Right ventricle myocardium inferior (tissue), 1 donor: Measurements from ENCODE around the gene AUH. TPM values are rescaled to one million over a fixed set of nuclear protein-coding genes. Genes with fewer than 3 reads are reported as not detected.
A peak's percentile ranks its signal among the peaks of the same experiment; 100 is the strongest.
"Not testable (repeated sequence)": the region's sequence is repeated elsewhere in the genome, so short reads cannot be mapped to it uniquely, and the experiment has no call there.

Source experiments
- ATAC-seq: fragments of 200-7000 bp; cut with Tn5 transposase; one replicate; pipeline ENCODE4 v1.9.1; 2020; ENCODE audit warnings: mild to moderate bottlenecking, moderate library complexity
- DNase-seq: peaks from one replicate; pipeline ENCODE4 v3.0.0; 2021; ENCODE audit errors: missing footprints
- intact Hi-C: fragments of 100-400 bp; cut with DNase I; formaldehyde crosslinking; loops from one replicate; pipeline ENCODE4 v1.11.0; 2022
- long read RNA-seq: library from polyadenylated mRNA; unstranded; transcript quantifications from one replicate; pipeline ENCODE4 v2.0.0, GENCODE V29; 2021
- total RNA-seq: library from RNA; stranded (reverse); fragmentation: NEBNext Ultra II Directional; extraction: Animal tissue kit (Norgen Biotek cat#: 25700); gene quantifications from one replicate; pipeline ENCODE4 v1.2.1, GENCODE V29; 2021
- donor health status: DM: no; HTN: yes; CAD: no; lungs with severe emphysema.

The AUH gene, protein sequence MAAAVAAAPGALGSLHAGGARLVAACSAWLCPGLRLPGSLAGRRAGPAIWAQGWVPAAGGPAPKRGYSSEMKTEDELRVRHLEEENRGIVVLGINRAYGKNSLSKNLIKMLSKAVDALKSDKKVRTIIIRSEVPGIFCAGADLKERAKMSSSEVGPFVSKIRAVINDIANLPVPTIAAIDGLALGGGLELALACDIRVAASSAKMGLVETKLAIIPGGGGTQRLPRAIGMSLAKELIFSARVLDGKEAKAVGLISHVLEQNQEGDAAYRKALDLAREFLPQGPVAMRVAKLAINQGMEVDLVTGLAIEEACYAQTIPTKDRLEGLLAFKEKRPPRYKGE
- 37.9 TPM for total RNA-seq
- long read RNA-seq, transcript AUH-202 (10 exons, 1,577 nt), result major isoform, 12 of 16 reads
- long read RNA-seq, partial matches to known transcripts, result 0 of 16 reads
- long read RNA-seq, other reads (novel, unspliced or antisense), result 4 of 16 reads

DNA sequence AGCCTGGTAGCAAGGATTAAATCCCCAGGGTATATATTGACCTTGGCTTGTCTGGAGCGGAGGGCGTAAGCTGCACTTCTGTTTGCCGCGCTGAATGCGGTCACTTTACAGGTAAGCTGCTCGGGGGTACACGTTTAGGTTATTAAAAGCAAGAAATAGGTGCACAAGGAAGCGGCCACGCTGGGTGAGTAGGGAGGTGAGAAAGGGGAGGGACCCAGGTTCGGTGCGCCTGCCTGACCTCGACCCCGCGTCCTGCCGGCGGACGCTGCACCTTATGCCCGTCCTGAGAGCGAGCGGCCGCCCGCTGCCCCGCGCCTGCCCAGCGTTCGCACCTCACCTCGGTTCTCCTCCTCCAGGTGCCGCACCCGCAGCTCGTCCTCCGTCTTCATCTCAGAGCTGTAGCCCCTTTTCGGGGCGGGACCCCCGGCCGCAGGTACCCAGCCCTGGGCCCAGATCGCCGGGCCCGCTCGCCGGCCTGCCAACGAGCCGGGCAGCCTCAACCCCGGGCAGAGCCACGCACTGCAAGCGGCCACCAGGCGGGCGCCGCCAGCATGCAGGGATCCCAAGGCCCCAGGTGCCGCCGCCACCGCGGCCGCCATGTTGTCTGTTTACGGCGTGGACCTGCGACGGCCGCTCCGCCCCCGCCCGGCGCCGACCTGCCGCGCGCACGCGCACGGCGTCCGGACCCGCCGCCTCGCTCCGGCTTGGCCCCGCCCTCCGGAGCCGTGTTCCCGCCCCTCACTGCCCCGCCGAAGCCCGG is at the start of gene AUH:
Gene AUH (minus strand): TSS at position 628 of the 760 bp plus-strand sequence. CDS start 29 bp downstream, at position 599.
- intact Hi-C loops, result loop anchor here (1.0 to 5.0 kb wide), 3 partner anchors 63 to 244 kb away; no protein-coding TSS in a partner anchor
- peak; percentile 95 for DNase-seq
- ATAC-seq, result peak; percentile 98

DNA sequence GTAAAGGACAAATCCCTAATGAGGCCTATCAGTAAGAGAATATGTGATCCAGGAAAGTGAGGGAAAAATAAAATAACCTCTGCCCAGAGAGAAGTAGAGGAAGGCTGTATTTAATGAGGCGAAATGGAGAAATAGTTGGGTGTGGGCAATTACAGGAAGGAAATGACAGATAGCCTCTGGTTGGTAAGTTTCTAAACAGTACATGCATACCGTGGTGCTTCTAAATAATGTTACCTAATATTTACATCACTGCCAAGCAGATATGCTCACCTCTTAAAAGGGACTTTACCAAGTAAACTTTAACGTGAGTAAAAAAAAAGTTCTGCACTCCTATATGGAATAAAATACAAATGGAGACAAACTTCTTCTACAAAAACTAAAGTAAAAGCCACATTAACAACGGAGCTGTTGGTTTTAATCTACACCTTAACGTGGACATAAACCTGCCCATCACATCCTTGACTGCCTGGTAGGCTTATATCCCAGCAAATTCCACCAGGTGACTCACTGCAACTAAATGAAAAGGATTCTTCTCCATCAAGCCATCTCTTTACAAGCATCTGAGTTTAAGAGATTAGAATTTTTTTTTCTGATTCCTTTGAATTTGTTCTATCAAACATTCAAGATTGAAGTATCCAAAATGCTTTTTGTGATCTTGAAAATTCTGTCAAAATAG is 49.5 kb upstream of the AUH start:
- DNase-seq (no peak), ATAC-seq (no peak)
- intact Hi-C loops, result no loop called here

DNA sequence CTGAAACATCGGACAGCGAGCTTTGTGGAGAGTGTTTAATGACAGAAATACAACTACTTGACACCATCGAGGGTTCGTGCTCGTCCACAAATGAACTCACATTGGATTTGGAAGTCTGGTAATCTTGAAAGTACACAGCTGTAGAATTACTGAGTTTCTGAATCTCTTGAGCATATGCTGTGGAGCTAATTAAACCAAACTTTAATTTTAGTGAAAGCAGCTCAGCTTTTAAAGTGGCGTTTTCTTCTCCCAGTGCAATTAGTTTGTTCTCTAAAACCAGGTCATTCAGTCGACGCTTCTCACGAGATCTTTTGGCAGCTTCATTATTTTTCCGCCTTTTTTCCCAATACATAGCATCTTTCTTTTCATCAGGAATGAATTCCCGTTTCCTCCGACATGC is 48.4 kb upstream of the AUH start:
- ATAC-seq, result no peak
- no peak for DNase-seq
- intact Hi-C loops, result no loop called here

DNA sequence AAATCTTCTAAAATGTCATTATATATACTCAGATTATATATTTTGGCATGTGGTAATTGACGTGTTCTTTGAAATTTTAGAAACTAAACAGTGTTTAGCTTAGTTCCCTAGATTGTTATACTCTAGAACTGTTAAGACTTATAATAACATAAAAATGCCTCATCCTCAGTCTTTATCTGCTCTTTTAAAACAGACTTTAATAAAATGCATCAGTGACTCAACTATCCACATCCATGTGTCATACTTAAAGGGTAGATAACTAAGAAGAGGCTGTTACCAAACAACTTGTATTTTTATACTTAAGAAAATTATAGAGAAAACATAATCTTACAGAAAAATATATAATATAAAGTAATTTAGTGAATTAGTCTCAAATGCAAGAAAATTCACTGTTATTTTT is 46.8 kb upstream of the AUH start:
- DNase-seq (no peak), ATAC-seq (no peak)

DNA sequence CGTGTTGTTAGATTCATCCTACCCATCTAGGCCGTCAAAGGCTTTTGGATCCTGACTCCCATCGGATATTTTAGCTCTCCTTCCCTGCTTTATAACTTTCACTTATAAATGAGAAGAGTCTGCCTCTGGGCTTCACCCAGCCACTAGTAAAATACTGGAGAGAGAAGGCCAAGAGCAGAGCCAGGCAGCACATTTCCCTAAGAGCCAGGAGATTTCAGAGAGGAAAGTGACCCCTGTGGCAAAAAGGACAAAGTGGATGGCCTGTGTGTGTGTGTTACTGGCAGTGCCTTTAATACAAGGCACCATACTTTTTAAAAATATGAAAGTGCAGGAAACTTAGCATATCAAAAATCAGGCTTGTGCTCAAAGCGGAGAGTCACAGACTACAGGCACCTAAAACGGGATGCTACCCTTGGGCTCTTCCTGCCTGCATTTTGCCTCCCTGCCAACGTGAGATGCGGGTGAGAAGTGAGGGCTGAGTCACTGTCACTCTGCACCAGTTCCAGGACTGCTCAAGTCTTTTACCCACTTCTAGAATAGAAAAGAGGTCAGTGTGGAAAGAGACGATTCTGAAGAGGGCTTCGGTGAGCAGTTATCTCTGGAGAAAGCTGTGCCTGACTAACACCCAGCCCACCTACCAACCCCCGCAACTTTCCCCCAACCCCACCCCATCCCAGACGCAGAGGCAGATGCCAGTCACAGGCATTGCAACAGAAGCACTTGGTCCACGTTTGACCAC is 46.0 kb upstream of the AUH start:
- intact Hi-C loops, result no loop called here
- peak; percentile 56 for ATAC-seq
- DNase-seq, result no peak

More for the DNA sequence above, 46.8 kb upstream of the AUH start:
- intact Hi-C loops, result no loop called here

DNA sequence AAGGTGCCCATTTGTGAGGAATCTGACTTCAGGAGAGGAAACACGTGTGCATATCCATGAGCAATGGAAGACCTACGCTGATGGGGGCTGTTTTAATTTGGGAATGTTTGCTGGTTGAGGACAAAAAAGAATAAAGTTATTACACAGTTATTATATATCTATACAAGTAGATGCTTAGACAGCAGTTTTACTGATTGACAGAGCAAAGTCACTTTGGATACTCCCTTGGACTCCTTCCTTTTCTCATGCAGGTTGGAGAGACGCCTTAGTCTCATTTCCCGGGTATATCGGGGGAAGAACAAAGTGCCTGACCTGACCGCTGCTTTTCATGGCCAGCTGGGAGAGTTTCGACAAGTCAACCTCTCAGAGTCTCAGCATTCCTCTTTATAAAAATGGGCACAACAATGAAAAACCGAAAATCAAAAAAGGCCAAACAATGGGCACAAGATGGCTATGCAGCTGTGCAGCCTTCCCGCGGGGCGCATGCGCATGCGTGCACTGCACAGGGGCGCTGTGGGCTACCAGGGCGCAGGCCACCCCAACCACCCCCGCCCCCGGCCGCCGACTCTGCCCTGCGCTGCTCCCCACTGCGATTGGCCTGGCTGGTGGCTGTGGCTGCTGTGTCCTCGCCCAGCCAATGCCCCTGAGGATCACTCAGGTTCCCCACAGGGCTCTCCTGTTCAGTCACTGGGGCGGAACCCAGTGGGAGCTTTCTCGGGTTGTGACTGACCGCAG is 43.8 kb upstream of the AUH start:
- ATAC-seq (no peak), DNase-seq (no peak)
- intact Hi-C loops, result no loop called here

DNA sequence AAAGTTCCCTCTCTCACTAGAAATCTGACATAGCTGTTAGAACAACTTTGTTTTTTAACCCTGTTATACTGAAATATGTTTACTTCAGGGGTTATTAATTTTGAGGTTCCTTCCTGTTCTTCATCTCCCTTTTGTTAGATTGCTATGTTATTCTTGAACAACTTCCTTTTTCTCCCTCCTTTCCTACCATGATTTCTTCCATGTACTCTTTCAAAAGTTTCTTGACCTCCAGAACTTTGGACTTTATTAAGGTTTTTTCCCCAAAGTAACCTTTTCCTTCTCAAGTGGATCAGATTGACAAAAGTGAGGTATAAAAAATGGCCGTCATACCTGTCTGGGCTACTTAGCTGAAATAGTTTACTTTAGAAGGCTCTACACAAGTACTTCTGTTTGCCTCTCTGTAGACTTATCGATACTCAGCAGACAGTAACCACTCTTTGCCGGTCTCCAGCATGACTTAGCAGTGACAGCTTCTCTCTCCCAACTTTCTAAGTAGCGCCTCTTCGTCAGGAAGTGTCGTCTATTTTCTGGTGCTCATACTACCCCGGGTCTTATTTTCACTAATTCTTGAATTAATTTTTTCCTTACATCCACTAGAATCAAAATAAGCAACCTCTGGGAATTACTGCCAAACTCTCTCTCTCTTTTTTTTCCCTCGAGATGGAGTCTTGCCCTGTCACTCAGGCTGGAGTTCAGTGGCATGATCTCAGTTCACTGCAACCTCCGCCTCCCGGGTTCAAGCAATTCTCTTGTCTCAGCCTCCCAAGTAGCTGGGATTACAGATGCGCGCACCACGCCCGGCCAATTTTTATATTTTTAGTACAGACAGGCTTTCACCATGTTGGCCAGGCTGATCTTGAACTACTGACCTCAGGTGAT is 42.2 kb upstream of the AUH start:
- DNase-seq (no peak), ATAC-seq (no peak)
- intact Hi-C loops, result no loop called here

DNA sequence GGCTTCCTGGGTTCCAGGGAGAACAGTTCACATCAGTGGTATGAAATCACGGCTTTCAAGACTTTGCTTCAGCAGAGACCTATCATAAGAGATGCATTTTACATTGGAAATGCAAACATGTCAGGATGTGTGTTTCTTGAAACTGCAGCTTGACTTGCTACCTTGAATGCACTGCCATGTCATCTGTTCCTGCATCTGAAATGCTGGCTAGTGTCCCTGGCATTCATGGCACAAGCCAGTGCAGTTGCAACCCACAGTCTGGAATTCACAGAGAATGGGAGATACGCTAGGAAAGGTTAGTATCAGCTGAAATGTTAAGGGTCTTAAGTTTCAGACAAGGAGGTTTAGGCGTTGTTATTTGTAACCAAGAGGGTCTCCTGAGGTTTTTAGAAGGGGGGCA is 37.2 kb upstream of the AUH start:
- intact Hi-C loops, result no loop called here
- ATAC-seq, result no peak
- no peak for DNase-seq

DNA sequence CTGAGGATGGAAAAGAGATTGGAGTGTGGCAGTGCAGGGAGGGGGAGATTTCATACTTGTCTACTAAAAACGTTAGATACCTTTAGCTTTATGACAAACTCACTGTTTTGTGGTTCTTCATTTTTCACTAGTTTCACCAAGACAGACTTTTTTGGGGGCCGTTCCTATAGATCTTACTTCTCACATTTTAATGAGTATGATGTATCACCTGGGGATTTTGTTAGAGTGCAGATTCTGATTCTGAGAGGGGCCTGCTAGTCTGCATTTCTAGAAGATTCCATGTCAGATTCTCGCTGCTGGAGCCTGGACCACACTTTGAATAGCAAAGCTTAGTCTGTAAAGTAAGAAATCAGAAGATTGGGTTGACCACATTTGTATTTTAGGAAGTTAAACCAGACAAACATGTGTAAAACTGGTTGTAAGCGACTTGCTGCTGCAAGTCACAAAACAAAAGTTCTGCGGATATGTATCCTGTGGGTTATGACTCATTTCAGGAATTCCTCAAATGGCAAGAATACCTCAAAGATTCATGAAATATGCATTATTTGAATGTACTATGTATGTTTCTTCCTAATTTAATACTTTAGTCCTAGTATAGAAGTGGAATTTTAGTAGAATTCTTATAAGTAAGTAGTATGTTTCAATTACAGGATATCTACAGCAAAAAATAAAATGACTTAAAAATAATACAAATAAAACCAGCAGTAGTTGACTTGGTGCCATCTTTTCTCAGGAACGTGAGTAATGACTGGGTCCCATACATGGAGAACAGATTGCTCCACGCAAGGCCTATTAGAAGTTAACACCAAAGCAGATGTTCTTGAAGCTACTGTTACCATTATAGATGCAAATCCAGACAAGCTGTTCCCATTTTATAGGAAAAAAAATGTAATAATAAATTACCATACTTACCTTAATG is 34.1 kb upstream of the AUH start:
- DNase-seq (no peak), ATAC-seq (no peak)
- intact Hi-C loops, result no loop called here

DNA sequence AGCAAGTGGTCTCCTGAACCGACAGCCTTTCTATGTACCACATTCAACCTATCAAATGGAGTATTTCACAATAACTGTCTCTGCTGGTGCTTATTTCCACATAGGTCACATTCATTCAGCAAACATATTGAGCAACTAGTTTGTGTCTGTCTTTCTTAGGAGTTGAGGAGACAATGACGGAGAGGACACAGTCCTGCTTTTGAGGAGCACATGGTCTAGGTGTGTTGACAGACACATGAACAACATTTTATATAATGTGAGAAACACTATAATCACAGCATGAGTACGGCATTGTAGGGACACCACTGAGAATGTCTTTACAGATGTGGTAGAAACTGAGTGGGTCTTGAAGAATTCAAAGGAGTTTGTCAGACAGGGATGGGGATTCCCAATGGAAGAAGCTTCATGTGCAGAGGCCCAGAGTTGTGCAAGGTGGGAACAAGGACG is 33.4 kb upstream of the AUH start:
- ATAC-seq (no peak), DNase-seq (no peak)
- intact Hi-C loops, result no loop called here

DNA sequence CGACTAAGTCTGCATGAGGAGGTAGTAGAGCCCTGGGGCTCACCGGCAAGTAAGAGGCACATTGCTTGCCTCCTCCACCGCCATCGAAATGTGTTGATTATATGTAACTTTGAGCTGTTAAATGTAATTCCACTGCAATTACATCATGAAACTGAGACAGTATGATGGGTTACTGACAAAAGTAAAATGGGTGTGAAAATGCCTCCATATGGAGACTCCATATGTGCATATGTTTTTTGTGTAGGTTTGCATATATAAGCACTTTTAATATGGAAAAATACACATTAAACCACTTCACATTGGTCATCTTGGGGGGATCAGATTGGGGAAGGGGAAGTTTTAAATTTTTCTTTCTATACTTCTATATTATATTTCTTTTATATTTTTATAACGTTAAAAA is 32.1 kb upstream of the AUH start:
- intact Hi-C loops, result no loop called here
- ATAC-seq (no peak), DNase-seq (no peak)

DNA sequence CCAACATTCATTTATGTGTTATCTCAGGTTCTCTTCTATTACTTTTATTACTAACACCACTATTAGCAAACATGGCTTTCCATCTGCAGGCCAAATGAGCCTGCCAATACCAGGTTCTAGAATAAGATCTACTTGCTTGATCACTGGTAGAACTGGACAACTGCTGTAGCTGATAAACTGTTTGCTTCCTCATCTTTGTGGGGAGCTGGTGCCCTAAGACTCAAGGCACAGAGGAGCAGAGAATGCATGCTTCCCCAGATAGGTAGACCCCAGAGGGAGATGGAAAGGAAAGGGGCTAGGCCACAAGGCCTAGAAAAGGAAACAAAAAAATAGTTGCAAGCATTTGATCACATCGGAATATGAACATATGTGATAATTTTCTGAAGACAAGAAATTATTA is 30.7 kb upstream of the AUH start:
- ATAC-seq (no peak), DNase-seq (no peak)
- intact Hi-C loops, result no loop called here

DNA sequence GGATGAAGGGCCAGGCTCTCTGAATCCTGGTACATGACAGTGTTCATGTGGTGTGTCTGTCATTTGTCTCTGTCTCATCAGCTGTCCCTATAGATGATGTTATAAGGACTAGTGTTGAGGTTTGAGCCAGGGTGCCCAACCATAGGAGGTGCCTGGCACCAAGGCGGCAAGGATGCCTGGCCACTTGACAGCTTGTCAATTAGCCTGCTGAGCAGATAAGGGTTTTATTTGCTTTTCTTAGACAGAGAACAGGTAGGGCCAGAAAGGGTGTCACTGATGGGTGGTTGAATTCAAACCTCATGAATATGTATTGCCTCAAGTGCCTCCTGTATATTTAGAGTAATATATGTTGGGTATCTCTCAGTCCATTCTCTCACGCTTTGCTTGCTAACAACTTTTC is 30.1 kb upstream of the AUH start:
- DNase-seq (no peak), ATAC-seq (no peak)
- intact Hi-C loops, result no loop called here

DNA sequence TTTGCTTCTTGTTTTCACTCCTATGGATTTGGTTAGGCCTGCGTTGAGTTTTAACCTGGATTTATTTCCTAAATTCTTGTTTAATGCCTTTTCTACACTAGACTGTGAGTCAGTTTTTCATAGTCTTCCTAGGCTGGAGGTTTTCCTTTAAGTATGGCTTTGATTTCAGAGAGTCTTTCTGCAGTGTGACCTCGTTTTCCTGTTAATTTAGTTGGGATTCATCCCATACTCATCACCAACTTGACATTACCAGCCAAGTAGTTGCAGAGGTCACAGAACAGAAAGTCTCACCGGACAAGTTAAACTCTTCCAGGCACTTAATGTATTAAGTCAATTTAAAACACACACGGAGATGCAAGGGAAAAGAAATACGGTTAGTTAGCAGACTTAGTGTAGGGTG is 29.7 kb upstream of the AUH start:
- ATAC-seq, result no peak
- intact Hi-C loops, result no loop called here
- DNase-seq, result no peak

DNA sequence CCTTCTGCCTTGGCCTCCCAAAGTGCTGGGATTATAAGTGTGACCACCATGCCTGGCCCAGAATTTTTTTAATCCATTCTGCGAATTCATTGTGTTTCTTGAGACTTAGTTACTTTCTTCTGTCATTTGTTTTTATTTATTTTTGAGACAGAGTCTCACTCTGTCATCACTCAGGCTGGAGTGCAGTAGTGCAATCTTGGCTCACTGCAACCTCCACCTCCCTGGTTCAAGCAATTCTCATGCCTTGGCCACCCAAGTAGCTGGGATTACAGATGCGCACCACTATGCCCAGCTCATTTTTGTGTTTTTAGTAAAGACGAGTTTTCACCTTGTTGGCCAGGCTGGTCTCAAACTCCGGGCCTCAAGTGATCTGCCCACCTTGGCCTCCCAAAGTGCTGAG is 28.0 kb upstream of the AUH start:
- ATAC-seq, intact Hi-C loops, DNase-seq: not testable (repeated sequence)

DNA sequence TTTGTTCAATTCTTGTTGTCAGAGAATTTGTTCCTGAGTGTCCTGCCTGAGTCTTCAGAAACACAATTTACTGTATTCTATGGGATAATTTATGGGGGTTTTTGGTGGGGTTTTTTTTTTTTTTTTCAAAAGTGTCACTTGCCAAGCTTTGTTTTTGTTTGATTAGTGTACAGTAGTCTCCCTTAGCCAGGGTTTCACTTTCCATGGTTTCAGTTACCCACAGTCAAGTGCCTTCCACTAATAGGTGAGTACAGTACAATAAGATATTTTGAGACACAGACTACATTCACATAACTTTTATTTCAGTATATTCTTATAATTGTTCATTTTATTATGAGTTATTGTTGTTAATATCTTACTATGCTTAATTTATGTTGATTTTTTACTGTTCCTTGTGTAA is 25.0 kb upstream of the AUH start:
- intact Hi-C loops, result no loop called here
- ATAC-seq, result no peak
- no peak for DNase-seq
